Renal cortical epithelial cell (primary cell): ENCODE measurements around the gene NPLOC4. TPM values are rescaled to one million over a fixed set of nuclear protein-coding genes. Genes with fewer than 3 reads are reported as not detected.

Source experiments
- DNase-seq: peaks from one replicate; pipeline ENCODE4 v3.0.0-alpha.2; 2011; ENCODE audit warnings: low read depth
- total RNA-seq: library from RNA; depleted of rRNA; stranded (reverse); fragments of >200 nt; gene quantifications from 2 replicates; pipeline ENCODE4 v1.2.3, GENCODE V29; 2014

The NPLOC4 gene
- total RNA-seq, 1 donor from 2014 or later: 84.6 TPM

DNA sequence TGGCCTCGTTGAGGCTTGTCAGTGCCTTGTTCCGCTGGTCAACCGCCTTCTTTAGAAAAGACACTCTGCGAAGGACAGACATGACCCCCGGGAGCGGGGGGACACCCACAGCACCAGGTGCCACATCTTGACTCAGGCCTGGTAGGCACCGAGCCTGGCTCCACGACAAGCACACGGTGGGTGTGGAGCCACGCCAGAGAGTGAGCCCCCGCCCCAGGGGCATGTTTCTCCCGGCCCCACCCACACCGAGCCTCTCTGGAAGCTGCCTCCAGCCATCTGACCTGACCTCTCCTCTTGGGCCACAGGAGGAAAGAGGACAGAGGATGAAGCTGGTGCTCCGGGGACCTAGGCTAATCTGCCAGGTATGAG lies 89.3 kb downstream of the NPLOC4 start:
- DNase-seq: no peak

DNA sequence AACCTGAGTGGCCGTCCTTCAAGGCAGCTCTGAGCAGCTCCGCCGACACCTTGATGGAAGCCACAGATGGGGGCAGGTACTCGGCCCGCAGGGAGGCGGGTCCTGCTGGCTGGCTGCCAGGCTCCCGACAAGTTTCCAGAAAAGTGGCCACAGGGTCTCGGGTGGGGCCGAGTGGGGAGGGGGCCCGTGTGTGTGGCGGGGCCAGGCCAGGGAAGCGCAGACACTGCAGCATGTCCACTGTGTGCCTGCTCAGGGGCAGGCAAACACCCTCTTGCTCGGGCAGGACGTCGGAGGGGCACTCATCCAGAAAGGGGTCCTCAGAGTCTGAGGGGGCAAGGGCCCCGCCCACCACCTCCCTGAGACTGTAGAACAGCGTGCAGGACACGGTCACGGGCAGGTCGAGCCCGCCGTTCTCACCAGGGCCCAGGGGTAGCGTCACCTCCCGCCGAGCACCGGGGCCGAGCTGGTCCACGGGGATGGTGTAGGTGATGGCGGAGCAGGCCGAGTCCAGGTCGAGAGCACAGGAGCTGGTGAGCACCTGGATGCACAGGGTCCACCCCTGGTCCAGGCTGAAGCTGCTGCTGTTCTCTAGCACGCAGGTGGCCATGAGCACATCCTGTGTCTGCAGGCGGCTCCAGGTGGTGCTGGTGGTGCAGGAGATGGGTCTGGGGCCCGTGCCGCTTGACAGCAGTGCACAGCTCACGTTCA lies 89.9 kb downstream of the NPLOC4 start:
- DNase-seq: no peak

DNA sequence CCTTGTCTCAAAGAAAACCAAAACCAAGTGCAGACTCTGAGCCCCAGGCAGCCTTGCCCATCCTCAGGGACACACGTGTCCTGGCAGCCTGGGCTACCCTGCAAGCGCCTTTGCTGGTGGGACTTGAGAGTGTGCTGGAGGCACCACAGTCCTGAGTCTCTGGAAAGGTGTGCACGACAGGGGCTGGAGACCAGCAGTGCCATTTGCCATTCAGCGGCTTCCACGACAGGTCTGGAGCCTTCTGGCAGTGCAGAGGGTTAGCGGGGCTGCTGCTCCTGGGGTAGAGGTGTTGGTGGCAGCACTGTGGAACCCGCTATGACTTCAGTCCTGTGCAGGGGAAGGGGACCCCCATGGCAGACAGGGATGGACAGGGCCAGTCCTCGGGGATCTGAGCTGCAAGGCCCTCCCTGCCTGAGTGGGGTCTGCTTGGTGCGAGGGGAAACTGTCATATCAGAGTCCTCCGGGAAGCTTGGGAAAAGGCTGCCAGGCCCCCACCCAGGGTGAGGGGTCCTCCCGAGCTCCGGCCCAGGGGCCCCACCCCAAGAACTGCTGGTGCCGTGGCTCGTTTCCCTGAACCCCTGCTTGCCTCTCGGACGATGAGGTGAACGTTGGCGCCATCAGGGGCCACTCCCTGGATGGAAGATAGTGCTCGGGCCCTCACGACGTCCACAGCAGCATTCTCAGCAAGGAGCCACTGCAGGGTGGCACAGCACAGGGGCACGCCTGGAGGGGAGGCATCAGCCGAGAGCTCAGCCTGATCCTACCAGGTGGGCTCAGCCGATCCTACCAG lies 91.6 kb downstream of the NPLOC4 start:
- DNase-seq: no peak

DNA sequence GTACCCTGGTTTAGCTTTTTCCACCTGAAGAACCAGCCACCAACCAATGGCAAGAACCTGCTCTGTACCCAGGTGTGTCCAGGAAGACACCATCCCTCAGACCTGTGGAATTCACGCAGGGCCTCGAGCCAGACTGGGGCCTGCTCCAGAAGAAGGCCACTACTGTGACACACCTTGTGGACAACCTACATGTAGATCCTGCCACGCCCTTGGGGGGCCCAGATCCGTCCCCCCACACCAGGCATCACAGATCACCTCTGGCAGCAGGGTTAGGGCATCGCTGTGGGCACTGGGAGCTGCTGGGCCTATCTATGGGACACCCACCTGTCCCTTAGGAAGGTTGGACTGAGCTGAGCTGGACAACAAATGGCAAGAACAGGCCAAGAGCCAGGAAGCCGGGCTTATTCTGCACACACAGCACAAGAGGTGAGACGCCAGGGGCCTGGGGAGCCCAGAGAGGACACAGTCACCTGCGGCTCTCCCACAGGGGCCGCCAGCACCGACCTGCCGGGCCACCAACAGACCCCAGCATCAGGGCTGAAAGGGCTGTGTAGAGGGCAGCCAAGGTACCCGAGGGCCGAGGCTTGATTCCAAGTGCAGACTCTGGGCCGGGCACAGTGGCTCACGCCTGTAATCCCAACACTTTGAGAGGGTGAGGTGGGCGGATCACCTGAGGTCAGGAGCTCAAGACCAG lies 92.5 kb downstream of the NPLOC4 start:
- DNase-seq: no peak

DNA sequence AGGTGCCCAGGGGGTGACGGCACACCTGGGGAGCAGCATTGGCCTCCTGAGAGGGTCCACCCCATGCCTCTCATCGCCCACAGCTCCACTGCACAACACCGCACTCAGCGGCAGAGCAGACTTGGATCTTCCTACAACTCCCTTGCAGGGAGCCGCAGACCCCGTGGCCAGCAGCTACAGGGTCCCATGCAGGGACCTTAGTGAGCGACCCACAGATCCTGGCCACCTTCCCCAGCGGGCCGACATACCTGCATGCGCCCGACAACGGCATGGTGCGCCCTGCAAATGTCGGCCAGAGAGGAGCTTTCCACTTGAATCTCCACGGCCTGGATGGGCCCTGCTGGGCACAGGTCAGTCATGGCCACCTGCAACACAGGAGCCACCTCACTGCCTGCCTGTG lies 93.2 kb downstream of the NPLOC4 start:
- DNase-seq: no peak

DNA sequence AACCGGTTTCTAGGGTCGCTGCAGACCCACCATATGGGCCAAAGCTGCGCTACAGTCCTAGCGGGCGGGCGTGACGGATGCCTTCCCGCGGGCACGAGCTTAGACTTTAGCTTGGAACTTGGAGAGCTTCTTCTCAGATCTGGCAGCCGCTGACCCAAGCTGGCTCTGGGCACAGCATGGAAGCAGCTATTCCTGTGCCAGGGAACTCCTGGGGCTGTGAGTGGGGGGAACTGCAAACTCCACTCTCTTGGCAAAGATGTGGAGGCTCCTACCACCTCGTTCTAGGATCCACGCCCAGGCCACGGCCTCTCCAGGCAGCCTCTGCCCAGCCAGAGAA lies 93.6 kb downstream of the NPLOC4 start:
- DNase-seq: no peak

DNA sequence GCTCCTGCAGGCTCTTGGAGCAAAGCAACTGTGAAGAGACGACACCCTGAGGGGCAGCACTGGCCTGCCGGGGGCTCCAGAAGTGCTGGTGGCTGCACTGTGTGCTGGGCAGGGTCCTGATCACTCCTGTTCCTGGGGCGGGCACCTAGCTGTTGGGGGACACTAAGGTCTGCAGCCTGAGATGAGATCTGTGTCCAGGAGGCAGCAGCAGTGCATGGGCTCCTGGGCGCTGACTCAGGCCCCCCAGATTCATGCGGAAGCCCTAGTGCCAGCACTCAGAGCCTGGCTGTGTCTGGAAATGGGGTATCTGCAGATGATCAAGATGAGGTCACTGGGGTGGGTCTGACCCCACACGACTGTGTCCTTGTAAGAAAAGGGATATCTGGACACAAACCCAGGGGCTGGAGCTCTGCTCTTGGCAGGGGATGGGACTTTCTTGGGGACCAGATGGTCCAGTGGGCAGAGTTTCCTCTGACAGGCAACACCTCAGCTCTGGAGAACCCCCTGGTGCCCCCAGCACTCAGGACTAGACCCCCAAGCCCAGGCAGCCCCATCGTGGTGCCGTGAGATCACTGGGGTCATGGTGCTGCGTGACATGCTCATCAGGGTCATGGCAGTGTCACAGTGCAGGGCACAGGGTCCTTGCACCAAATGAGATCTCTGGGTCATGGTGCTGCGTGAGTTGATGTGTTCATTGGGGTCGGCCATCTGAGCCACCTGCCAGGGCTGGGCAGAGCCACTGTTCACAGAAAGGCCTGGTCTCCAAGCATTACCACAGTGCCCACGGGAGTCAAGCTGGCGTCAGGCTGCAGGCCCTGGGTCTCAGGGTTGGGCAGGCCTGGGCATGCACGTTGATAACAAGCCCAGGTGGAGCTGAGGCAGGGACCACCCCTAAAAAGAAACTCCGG lies 94.2 kb downstream of the NPLOC4 start:
- no peak for DNase-seq

DNA sequence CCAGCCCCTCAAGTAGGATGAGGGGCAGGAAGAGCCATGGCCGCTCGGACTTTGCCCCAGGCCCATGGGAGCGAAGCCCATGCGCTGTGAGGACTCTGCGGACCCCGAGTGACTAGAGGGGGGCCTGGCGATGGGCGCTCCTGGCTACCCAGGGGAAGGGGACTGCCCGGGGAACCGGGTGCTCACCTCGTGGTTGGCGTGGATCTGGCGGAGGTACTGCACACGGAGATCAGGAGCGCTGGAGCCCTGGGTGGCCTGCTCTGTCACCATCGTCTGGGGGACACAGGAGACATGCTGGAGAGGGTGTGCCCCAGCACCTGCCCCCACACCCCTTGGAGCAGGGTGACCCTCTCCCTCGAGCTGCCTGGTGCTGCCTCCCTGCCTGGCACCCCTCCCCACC lies 95.8 kb downstream of the NPLOC4 start:
- no peak for DNase-seq

DNA sequence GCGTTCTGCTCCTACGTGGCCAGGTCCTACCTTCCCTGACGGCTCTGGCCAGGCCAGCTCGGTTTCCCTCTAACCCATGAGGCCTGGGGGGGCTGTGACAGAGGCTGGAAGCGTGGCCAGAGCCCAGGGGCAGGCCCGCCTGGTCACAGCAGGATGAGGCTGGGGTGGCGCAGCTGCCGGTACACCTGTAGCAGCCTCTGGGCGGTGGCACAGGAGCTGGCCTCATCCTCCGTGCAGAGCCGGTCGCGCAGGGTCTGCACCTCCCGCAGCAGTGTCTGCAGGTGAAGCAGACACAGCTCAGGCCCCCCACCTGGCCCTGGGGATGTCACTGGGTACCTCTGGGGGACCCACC lies 96.3 kb downstream of the NPLOC4 start:
- no peak for DNase-seq

DNA sequence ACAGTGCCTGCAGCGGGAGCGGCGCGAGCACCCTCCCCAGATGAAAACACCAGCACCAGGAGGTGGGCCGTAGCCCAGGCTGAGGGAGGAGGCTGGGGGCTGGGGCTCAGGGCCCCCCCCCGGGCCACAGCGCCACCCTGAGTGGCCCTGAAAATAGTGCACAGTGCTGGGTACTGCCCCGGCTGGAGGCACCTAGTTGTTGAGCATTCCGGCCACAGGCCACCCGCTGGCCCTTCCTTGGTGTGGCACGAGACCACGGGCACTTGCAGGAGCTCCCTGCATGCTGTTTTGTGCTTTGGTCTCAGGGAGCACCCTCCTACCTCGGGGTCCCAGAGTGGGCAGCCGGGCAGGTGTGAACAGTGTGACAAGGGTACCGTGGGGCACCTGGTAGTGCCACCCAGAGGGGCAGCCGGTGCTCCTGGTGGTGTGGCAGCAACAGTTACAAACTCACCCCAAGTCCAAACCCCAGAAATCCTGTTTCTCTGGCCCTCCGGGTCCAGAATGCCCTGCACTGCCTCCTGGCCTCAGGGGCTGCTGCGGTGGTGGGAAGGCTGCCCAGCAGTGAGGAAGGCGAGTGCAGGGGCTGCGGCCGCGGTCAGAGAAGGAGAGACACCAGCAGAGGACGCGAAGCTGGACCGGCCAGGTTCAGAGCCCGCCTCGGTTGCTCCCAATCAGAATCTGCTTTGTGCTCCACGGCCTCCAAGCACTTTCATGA lies 96.8 kb downstream of the NPLOC4 start:
- DNase-seq: no peak

DNA sequence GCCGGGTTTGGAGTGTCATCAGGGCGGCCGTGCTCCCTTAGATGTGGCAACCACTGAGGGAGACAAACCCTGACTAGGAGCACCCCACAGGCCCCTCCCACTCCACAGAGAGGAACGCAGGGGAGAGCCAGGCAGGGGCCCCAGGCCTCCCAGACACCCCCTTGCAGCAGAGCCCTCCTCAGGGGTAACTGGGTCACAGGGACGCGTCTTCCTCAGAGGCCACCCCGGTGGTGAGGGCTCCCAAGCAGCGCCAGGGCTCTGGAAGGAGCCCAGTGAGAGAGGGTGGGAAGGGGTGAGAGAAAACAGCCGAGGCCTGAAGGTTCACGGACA lies 97.4 kb downstream of the NPLOC4 start:
- no peak for DNase-seq

DNA sequence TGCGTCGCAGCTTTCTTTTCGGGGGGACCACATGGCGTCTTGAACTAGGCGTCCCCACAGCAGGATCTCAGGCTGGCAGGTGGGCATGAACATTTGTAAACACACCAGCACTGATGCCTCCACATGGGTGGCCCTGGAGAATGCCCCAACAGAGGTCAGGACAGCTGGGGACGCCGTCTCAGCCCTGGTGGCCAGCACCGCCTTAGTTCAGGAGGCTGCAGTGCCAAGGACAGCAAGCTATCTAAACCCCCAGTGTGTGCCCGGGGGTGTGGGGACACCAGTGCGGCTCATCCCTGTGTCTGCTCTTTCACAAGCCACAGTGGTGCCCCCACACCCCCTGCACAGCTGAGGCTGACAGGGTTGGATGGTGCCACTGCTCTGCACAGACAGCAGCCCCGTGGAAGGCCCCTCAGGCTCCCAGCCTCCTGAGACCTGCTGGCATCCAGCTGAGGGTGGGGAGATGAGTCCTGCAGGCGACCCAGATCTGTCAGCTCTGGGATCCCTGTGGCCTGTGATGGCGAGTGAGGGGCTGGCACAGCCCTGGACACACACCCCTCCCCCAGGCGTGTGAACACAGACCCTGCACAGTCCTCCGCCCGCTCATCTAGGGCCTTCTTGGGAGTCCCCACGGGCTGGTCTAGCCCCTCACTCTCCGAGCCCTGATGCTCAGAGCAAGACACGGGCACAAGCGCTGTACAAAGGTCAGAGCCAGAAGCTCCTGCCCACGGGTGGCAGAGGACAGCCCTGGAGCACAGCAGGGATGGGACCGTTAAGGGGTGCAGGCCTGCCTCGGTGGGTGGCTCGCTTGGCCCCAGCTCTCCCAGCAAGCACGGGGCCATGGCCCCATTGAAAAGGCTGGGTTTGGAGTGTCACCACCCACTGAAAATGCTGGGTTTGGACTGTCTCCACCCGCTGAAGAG lies 98.0 kb downstream of the NPLOC4 start:
- no peak for DNase-seq

DNA sequence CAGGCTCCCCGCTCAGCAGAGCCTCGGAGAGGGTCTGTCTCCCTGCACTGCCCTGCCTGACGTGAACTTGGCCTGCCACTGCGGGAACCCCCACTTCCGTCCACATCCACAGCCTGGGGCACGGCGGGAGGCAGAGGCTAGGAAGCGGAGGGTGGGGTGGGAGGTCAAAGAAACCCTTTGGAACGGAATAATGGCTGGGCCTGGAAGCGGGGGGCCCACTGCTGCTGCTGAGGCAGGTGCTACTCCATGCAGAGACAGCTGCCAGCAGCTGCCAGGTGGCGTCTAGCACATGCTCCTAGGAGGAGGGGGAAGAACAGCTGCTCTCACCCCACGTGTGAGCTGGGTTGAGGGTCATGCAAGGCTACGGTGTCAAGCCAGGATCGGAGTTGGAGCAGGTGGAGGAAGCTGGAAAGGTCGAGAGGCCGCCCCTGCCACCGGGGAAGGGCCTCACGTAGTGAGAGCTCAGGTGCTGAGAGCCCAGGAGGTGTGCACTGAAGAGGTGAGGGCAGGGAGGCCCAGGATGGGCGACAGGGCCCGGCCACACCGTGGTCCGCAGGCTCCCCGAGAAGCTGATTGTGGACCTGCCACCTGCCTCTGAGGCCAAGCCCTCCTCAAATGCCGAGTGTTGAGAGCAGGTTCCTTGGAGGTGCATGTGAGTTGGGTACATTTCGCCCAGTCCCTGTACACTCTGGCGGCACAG lies 98.9 kb downstream of the NPLOC4 start:
- no peak for DNase-seq

DNA sequence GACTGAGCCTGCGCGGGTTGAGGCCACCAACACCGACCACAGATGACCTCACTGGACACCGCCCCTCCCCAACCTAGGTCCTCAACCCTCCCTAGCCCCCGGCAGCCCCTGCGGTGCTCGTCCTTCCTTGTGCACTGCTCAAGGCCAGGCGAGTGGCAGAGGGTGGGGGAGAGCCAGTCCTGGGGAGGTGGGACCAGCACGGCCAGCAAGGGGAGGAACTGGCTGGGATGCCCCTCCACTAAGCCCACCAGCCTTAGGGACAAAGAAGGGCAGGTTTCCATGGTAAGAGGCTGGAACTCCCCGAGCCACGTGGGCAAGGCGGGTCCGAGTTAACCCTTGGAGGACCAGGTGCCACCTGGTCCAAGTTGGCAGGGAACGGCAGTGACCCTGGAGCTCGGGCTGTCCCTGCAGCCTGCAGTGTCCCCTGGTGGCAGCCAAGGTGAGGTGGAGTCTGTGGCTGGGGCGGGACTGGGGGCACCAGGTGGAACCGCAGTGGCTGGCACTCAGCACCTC lies 99.5 kb downstream of the NPLOC4 start:
- no peak for DNase-seq

DNA sequence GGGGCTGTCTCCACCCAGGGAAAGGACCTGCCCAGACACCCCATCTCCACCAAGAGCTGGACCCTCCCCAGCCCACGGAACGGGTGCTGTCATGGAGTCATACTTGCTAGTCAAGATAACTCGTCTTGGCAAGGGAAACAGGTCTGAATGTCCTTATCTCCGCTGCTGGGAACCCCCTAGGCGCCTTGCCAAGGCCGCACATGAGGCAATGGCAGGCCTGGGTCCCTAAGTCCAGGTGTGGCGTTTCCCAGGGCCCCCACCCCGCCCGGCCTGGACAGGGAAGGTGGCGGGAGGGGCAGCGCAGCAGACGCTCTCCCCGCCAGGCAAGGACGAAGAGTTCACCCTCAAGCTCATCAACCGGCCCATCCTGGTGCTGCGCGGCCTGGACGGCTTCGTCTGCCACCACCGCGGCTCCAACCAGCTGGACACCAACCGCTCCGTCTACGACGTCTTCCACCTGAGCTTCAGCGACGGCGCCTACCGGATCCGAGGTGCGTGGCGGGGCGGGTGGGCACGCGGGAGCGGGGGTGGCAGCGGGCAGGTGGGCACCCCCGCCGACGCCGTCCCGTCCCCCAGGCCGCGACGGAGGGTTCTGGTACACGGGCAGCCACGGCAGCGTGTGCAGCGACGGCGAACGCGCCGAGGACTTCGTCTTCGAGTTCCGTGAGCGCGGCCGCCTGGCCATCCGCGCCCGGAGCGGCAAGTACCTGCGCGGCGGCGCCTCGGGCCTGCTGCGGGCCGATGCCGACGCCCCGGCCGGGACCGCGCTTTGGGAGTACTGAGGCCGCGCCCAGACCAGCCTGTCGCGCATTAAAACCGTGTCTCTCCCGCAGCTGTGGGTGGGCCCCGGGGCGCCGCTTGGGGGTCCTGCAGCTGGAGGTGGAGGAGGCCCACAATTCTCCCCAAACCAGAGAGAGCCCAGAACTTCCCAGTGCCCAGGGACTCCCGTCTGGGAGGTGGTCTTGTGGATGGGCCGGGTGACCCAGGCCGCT lies 100.3 kb downstream of the NPLOC4 start:
- DNase-seq: no peak

DNA sequence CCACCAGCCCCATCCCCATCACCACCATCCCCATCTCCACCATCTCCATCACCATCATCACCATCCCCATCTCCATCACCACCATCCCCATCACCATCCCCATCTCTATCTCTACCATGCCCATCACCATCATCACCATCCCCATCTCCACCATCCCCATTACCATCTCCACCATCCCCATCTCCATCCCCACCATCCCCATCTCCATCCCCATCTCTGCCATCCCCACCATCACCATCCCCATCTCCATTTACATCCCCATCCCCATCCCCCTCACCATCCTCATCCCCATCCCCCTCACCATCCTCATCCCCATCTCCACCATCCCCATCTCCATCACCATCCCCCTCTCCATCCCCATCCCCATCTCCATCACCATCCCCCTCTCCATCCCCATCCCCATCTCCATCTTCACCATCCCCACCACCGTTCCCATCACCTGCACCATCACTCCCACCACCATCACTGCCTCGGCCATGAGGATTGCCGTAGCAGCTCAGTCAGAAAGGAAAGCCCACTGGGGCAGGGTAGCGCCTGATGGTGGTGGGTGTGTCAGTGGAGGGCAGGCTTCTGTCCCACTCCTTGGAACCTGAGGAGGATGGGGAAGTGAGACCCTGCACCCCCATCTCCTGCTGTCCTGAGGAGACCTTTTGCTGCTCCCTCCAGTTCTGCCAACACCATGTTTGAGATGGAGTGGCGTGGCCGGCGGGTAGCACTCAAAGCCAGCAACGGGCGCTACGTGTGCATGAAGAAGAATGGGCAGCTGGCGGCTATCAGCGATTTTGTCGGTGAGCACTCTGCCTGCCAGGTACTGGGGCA lies 101.2 kb downstream of the NPLOC4 start:
- DNase-seq: no peak

DNA sequence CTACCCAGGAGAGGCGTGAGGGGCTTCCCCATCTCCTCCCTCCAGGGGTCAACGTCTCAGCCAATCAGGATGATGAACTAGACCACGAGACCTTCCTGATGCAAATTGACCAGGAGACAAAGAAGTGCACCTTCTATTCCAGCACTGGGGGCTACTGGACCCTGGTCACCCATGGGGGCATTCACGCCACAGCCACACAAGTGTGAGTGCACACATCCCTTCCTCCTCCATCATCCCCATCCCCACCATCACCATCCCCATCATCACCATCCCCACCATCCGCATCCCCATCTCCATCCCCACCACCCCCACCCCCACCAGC lies 101.9 kb downstream of the NPLOC4 start:
- no peak for DNase-seq
